Measurements from ENCODE around the gene SYF2.

The SYF2 gene

DNA sequence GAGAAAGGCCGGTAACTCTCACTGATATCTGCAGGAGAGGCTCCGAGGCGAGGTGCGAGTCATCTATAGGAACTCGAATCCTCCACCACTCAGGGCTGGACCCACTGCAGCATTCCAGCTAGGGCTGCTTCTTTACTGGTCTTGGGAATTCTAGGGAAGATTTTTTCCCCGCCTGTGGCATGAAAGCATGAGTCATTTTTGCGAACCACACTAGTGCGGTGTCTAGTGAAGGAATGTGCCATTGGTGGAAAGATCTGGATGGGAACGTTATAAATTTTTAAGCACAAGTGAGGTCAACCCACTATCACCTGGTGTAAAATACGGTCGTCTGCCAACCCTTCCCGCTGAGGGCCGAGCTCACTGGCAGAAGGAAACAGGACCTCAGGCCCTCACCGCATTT, 49.7 kb downstream of the SYF2 start:
- DNase-seq = no peak

DNA sequence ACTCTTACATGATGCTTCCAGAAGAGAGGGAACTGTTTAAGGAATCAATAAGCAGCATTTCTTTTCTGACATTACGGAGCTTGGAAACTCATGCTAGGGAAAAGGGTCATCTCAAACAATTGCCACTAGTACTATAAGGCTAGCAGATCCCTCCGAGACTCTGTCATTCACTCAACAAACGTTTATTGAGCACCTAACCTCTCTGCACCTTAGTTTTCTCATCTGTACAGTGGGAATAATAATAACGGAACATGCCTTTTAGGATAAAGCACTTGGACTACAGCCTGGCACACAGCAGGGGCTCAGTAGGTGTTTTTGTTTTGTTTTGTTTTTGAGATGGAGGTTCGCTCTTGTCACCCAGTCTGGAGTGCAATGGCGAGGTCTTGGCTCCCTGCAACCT, 51.3 kb downstream of the SYF2 start:
- no peak for DNase-seq

DNA sequence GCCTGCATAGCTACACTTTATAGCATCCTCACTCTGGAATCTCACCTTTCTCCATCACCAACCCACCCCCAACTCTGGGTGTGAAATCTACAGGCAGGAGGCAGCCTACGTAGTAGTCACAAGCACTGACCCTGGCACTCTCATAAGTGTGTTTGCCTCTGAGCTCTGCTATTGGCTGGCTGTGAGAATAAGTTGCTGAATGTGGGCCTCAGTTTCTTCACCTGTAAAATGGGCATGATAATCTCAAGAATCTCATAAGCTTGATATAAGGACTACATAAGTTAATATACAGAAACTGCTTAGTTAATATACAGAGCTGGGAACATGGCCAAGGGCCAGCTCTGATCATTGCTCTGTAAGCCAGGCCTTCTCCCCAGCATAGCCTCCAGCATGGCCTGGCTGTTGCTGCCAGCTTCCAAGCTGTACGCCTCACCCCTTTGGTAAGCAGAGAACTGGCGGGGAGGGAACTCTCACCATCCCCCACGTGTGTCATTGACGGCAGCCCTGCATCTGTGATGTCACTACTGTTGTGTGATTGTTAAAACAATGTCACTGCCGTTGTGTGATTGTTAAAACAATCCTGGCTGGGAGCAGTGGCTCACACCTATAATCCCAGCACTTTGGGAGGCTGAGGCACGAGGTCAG, 53.3 kb downstream of the SYF2 start:
- no peak for DNase-seq

DNA sequence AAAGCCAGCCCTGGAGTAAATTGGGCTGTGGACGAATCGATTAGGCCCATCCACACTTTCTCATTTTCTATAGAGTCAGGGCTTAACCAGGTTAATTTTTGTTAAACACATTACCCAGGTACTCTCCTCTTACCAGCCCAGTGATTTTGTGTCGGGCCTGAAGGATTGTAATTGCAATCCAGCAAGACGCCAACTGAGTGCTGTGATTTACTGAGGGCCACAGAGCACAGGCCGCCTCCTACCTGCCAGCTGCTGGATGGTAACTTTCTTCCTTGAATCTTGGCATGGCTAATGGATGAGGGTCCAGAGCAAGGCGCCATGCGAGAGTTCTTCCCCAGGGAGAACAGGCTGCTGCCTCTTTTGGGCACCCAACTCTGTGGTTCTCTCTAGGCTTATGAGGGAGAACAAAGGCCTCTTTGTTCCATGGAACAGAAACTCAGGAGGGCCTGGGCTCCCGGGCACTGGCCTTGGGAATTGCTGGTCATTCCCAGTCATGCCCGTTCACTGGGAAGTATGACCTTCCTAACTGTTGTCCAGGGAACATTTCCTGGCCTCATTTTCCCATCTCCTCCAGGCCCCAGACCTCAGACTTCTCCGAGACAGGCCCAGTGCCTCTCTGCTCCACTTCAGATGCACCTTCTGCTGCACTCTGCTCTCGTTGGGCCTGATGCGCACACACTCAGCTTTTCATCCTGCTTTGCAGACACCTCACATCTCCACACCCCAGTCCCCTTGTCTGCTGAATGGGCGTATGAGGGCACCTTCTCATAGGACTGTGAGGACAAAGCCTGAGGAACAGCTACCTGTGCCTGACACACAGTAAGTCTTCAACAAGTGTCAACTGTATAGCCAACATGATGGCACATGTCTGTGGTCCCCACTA, 57.3 kb downstream of the SYF2 start:
- DNase-seq = no peak

DNA sequence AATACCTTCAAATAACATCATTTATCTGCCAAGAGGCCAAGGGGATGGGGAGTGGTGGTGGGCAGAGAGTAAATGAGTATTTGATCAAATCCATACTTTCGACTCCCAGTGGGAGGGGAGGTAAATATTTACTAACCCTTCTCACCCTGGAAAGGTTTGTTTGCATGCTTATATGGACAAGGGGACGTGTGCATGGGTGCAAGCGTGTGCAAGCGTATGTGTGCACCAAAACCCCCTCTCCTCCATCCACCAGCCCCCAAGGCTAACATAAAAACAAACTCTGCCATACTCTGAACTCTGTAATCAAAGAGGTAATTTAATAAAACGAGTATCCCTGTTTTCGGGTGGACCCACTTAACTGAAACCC, 58.0 kb downstream of the SYF2 start:
- DNase-seq = no peak

DNA sequence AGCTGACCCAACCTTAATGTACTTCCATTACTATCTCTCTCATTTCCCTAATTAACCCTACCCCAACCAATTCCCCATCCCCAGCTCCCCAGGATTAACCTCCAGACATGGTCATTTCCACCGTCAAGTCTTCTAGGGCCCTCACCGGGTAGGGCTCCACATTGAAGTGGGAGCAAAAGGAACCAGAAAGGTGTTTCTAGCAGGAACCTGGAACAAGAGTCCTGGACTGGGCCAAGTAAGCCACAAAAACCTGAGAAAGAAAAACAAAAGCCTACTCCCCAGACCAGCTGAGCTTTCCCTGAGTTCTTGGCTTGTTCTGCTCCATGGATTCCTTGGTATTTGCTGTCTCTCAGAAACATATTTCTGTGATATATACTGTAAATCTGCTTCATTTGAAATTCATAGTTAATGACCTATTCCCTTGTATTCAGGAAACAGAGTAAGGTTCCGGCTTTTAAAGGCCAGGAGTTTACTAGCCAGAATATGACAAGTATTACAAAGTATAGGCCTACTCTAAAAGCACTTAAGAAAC, 58.4 kb downstream of the SYF2 start:
- no peak for DNase-seq
